RWPE2 (cell line): Measurements from ENCODE around the gene ACSF3.

Experiments
- ATAC-seq: fragments of 200-7000 bp; cut with Tn5 transposase; 3 replicates; pipeline ENCODE4 v1.9.1; 2021; ENCODE audit warnings: low read depth
- DNase-seq: peaks from one replicate; pipeline ENCODE4 v3.0.0-alpha.2; 2020; ENCODE audit warnings: low spot score
- H3K27ac ChIP-seq: fragments of 450-650 bp; 2 replicates; pipeline ENCODE4 v1.5.1; 2017; ENCODE audit warnings: mild to moderate bottlenecking; ENCODE audit not compliant: poor library complexity, severe bottlenecking
- H3K27me3 ChIP-seq: fragments of 250-450 bp; sonication (Bioruptor Pico); 2 replicates; pipeline ENCODE4 v1.5.1; 2021; ENCODE audit warnings: mild to moderate bottlenecking, moderate library complexity; ENCODE audit not compliant: insufficient read depth, poor library complexity, severe bottlenecking
- H3K36me3 ChIP-seq: fragments of 250-450 bp; sonication (Bioruptor Pico); 2 replicates; pipeline ENCODE4 v1.5.1; 2020; ENCODE audit warnings: low read depth, mild to moderate bottlenecking, moderate library complexity
- H3K4me1 ChIP-seq: fragments of 250-450 bp; sonication (Bioruptor Pico); 2 replicates; pipeline ENCODE4 v1.5.1; 2021; ENCODE audit warnings: mild to moderate bottlenecking, moderate library complexity; ENCODE audit not compliant: insufficient read depth, poor library complexity, severe bottlenecking
- H3K4me3 ChIP-seq: fragments of 250-450 bp; sonication (Bioruptor Pico); 2 replicates; pipeline ENCODE4 v1.5.1; 2021; ENCODE audit warnings: mild to moderate bottlenecking, moderate library complexity; ENCODE audit not compliant: severe bottlenecking
- H3K9me3 ChIP-seq: fragments of 250-450 bp; sonication (Bioruptor Pico); 2 replicates; pipeline ENCODE4 v1.5.1; 2021; ENCODE audit warnings: mild to moderate bottlenecking, moderate library complexity; ENCODE audit not compliant: severe bottlenecking
- CTCF ChIP-seq: fragments of 450-650 bp; IDR thresholded peaks from one replicate; pipeline ENCODE4 v1.5.1; 2017; ENCODE audit warnings: mild to moderate bottlenecking, moderate library complexity; ENCODE audit not compliant: poor library complexity, severe bottlenecking

The ACSF3 gene

GRCh38 chr16:89049484-89050118 lies 44.1 kb upstream of the ACSF3 start:
- Histone ChIP-seq H3K27me3 (peaks cover 11% of the 10 kb centered on the region), H3K36me3 (no peaks in the 10 kb centered on the region), H3K4me3 (no peak overlapping the region), H3K9me3 (no peaks in the 10 kb centered on the region), H3K4me1 (no peaks in the 10 kb centered on the region), H3K27ac (no peak overlapping the region)
- ATAC-seq (no peak), DNase-seq (no peak)
- TF ChIP-seq CTCF: no peak

- ATAC-seq (no peak), DNase-seq (peak; percentile 65)
- Histone ChIP-seq H3K9me3 (no peaks in the 10 kb centered on the region), H3K27ac (no peak overlapping the region), H3K4me1 (no peaks in the 10 kb centered on the region), H3K4me3 (no peak overlapping the region), H3K27me3 (peaks cover 11% of the 10 kb centered on the region), H3K36me3 (no peaks in the 10 kb centered on the region)
- no peak for TF ChIP-seq CTCF
Observed at GRCh38 chr16:89050119-89050867, 43.4 kb upstream of the ACSF3 start.

GRCh38 chr16:89050868-89051311 lies 42.8 kb upstream of the ACSF3 start:
- H3K4me3 ChIP-seq: no peak overlapping the region
- ATAC-seq (no peak), DNase-seq (peak; percentile 63)
- no peak overlapping the region for H3K27ac ChIP-seq
- peaks cover 11% of the 10 kb centered on the region for H3K27me3 ChIP-seq
- TF ChIP-seq CTCF: no peak
- H3K36me3 ChIP-seq: no peaks in the 10 kb centered on the region
- no peaks in the 10 kb centered on the region for H3K4me1 ChIP-seq
- no peaks in the 10 kb centered on the region for H3K9me3 ChIP-seq

- peak overlapping the region; percentile 45 for H3K4me3 ChIP-seq
- no peak; the same call in 2 of the 3 replicates for ATAC-seq
- no peak for TF ChIP-seq CTCF
- H3K4me1 ChIP-seq: no peaks in the 10 kb centered on the region
- H3K27me3 ChIP-seq: peaks cover 11% of the 10 kb centered on the region
- H3K27ac ChIP-seq: no peak overlapping the region
- H3K9me3 ChIP-seq: no peaks in the 10 kb centered on the region
- DNase-seq: peak; percentile 73
- H3K36me3 ChIP-seq: no peaks in the 10 kb centered on the region
Observed at GRCh38 chr16:89051521-89052166, 42.0 kb upstream of the ACSF3 start.
